Measurements from ENCODE around the gene DEPP1. TPM values are rescaled to one million over a fixed set of nuclear protein-coding genes. Genes with fewer than 3 reads are reported as not detected.

The DEPP1 gene
- total RNA-seq, 1 donor from 2014 or later: 21.9 TPM

DNA sequence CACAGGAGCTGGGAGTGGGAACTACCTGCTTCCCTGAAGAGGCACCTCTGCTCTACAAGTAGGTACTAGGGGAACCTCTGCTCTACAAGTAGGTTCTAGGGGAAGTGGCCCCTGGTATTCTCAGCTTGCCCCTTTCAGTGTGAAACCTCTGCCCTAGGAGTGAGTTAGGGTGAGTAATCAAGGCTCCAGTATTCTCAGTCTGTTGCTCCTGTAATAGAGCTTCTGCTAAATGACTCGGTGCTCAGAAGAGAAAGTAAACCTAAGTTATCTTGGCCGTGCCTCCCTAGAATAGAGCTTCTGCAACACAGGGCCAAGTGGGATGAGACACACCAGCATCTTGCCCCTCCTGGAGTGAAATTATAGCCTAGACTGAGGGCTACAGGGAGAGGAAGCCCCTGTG is 32.4 kb downstream of the DEPP1 start:
- H3K27me3 ChIP-seq (ENCODE audit: control insufficient read depth, insufficient read depth, low read length): no peaks in the 10 kb centered on the region
- TF ChIP-seq, protein P1, sequence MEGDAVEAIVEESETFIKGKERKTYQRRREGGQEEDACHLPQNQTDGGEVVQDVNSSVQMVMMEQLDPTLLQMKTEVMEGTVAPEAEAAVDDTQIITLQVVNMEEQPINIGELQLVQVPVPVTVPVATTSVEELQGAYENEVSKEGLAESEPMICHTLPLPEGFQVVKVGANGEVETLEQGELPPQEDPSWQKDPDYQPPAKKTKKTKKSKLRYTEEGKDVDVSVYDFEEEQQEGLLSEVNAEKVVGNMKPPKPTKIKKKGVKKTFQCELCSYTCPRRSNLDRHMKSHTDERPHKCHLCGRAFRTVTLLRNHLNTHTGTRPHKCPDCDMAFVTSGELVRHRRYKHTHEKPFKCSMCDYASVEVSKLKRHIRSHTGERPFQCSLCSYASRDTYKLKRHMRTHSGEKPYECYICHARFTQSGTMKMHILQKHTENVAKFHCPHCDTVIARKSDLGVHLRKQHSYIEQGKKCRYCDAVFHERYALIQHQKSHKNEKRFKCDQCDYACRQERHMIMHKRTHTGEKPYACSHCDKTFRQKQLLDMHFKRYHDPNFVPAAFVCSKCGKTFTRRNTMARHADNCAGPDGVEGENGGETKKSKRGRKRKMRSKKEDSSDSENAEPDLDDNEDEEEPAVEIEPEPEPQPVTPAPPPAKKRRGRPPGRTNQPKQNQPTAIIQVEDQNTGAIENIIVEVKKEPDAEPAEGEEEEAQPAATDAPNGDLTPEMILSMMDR (IDR thresholded peaks at IDR 0.05; ENCODE audit: insufficient read depth, low read length, poor library complexity, severe bottlenecking): no peak
- H3K36me3 ChIP-seq (ENCODE audit: control insufficient read depth, insufficient read depth, low read length): no peaks in the 10 kb centered on the region
- no peak for DNase-seq (ENCODE audit: low read depth)
- no peak overlapping the region for H3K4me3 ChIP-seq (ENCODE audit: low read depth, low read length)

DNA sequence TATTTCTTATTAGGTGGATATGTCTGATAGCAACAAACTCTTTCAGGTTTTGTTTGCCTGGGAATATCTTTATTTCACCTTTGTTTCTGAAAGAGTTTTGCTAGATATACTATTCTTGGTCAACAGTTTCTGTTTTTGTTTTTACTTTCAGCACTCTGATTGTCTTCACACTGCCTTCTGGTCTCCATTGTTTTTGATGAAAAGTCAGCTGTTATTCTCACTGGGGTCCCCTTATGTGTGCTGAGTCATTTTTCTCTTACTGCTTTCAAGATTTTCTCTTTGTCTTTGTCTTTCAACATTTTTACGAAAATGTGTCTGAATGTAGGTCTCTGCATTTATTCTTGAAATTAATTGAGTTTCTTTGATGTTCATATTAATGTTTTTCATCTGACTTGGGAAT is 34.3 kb downstream of the DEPP1 start:
- Histone ChIP-seq H3K4me3 (ENCODE audit: low read depth, low read length) (no peak overlapping the region), H3K27me3 (ENCODE audit: control insufficient read depth, insufficient read depth, low read length) (no peaks in the 10 kb centered on the region), H3K36me3 (ENCODE audit: control insufficient read depth, insufficient read depth, low read length) (no peaks in the 10 kb centered on the region)
- TF ChIP-seq, protein P1 (IDR thresholded peaks at IDR 0.05; ENCODE audit: insufficient read depth, low read length, poor library complexity, severe bottlenecking): no peak
- no peak for DNase-seq (ENCODE audit: low read depth)

DNA sequence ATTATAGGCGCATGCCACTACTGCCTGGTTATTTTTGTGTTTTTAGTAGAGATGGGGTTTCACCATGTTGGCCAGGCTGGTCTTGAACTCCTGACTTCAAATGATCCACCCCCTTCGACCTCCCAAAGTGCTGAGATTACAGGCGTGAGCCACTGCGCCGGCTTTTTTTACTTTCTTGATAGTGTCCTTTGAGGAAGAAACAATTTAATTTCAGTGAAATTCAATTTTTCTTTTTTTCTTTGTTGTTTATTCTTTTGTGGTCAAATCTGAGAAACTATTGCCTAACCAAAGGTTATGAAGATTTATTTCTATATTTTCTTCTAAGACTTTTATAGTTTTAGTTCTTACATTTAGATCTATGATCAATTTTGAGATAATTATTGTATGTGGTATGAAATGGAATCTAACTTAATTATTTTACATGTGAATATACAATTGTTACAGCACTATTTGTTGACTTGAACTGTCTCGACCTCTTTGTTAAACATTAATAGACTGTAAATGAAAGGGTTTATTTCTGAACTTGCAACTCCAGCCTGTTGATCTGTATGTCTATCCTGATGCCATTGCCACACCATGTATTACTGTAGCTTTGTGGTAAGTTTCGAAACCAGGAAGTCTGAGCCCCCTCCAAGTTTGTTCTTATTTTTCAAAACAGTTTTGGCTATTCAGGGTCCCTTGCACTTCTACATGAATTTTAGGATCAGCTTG is 38.8 kb downstream of the DEPP1 start:
- Histone ChIP-seq H3K27me3 (ENCODE audit: control insufficient read depth, insufficient read depth, low read length) (no peaks in the 10 kb centered on the region), H3K36me3 (ENCODE audit: control insufficient read depth, insufficient read depth, low read length) (no peaks in the 10 kb centered on the region), H3K4me3 (ENCODE audit: low read depth, low read length) (no peak overlapping the region)
- DNase-seq (ENCODE audit: low read depth): no peak
- TF ChIP-seq, protein P1 (IDR thresholded peaks at IDR 0.05; ENCODE audit: insufficient read depth, low read length, poor library complexity, severe bottlenecking): no peak

DNA sequence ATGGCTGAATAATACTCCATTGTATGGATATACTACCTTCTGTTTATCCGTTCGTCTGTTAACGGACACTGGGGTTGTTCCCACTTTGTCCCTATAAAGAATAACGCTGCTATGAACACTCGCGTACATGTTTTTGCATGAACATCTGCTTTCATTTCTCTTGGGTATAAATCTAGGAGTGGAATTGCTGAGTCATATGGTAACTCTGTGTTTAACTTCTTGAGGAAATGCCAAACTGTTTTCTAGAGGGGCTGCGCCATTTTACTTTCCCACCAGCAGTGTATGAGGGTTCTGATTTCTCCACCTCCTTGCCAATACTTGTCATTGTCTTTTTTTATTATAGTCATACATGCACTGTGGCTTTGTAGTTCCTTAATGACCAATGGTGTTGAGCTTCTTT is 39.7 kb downstream of the DEPP1 start:
- TF ChIP-seq, protein P1 (IDR thresholded peaks at IDR 0.05; ENCODE audit: insufficient read depth, low read length, poor library complexity, severe bottlenecking): no peak
- DNase-seq (ENCODE audit: low read depth): no peak

DNA sequence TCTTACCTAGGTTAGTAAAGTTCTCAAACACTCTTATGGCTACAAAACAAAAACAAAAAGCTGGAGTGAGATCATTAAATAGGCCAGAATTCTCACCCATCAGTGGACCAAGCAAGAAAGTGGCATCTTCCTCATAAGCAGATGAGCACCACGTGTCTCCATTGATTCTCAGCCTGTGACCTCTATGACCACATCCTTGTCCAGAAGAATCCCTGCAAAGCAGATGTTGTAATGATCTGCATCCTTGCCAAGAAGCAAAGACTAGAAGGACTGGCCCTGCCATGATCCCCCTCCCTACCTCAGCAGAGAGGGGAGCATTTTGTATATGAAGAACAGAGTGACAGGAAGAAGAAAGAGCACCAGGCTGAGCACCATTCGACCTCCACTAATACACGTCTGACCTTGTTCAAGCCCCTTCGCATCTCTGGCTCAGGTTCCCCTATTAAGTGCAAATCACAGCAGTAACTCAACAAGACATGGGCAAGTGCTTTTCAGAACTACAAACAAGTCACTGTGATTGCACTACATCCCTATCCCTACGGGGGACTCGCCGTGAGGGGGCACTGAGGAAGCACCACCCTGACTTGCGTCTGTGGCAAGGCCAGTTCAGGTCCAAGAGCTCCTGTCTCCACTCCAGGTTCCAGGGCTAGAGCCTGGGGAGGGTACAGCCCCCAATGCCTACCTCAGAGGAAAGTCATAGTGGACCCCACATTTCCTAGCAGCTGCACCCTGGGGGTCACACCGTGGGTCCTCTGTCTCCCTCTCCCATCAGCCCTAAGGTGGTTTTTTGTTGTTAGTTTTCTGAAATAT is 41.2 kb downstream of the DEPP1 start:
- TF ChIP-seq, protein P1 (IDR thresholded peaks at IDR 0.05; ENCODE audit: insufficient read depth, low read length, poor library complexity, severe bottlenecking): no peak
- Histone ChIP-seq H3K36me3 (ENCODE audit: control insufficient read depth, insufficient read depth, low read length) (no peaks in the 10 kb centered on the region), H3K4me3 (ENCODE audit: low read depth, low read length) (no peak overlapping the region), H3K27me3 (ENCODE audit: control insufficient read depth, insufficient read depth, low read length) (no peaks in the 10 kb centered on the region)
- DNase-seq (ENCODE audit: low read depth): no peak

More for the DNA sequence above, 39.7 kb downstream of the DEPP1 start:
- Histone ChIP-seq H3K4me3 (ENCODE audit: low read depth, low read length) (no peak overlapping the region), H3K36me3 (ENCODE audit: control insufficient read depth, insufficient read depth, low read length) (no peaks in the 10 kb centered on the region), H3K27me3 (ENCODE audit: control insufficient read depth, insufficient read depth, low read length) (no peaks in the 10 kb centered on the region)
